Ovary (tissue), 3 donors: Measurements from ENCODE around the gene PNMT.

Experiments
- POLR2A ChIP-seq: fragments of 450-650 bp; IDR thresholded peaks from one replicate; pipeline ENCODE4 v1.6.1; 2017; ENCODE audit warnings: antibody characterized with exemption, mild to moderate bottlenecking, moderate library complexity
- TF ChIP-seq, protein P1 (sequence below), 3 donors: fragments of 450-650 bp in 2 of 3; fragments of 200-600 bp in 1 of 3; IDR thresholded peaks; one replicate each; pipeline versions ENCODE4 v1.5.1 to v1.8.0; 2016 to 2022; ENCODE audit warnings: antibody characterized with exemption in 3 of 3, mild to moderate bottlenecking in 1 of 3
- donor health status: DM: no; HTN: no; CAD: no.

DNA sequence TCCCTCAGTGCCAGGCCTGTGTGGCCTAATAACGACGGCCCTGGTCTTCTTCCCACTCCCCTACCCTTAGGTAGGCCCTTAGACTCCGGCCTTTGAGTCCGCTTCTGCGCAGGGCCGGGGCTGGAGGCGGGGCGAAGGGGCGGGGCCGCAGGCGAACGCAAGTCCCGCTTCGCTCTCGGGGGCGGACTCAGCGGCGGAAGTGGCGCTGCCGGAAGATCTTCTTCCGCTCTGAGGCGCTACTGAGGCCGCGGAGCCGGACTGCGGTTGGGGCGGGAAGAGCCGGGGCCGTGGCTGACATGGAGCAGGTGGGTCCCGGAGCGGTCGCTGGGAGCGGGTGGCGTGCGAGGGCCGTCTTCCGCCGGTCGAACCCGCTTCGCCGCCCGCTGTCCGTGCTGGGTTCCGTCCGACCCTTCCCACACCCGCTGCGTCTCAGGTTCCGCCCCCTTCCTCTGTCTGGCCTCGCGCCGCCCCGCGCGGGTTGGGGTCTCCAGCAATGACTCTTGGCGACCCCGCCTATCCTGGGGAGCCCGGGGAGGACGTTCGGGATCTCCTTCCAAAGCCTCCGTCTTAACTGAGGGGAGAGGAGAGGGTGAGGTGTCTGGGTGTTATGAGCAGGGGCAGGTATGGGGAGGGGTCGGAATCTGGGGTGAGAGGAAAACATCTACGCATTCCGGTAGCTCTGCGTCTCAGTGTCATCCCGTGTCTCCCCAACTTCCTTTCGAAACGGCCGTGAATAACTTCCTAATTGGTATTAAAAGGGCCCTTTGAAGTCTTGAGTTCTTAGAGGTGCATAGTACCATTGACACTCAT is 31.1 kb upstream of the PNMT start, which contains the start of gene STARD3:
- TF ChIP-seq POLR2A, result peak; percentile 57
- TF ChIP-seq, protein P1, sequence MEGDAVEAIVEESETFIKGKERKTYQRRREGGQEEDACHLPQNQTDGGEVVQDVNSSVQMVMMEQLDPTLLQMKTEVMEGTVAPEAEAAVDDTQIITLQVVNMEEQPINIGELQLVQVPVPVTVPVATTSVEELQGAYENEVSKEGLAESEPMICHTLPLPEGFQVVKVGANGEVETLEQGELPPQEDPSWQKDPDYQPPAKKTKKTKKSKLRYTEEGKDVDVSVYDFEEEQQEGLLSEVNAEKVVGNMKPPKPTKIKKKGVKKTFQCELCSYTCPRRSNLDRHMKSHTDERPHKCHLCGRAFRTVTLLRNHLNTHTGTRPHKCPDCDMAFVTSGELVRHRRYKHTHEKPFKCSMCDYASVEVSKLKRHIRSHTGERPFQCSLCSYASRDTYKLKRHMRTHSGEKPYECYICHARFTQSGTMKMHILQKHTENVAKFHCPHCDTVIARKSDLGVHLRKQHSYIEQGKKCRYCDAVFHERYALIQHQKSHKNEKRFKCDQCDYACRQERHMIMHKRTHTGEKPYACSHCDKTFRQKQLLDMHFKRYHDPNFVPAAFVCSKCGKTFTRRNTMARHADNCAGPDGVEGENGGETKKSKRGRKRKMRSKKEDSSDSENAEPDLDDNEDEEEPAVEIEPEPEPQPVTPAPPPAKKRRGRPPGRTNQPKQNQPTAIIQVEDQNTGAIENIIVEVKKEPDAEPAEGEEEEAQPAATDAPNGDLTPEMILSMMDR (IDR thresholded peaks at IDR 0.05), result peak in 1 of 3 donors; percentile 38
